ENCODE measurements around the gene DSCAM.

Gene DSCAM

DNA sequence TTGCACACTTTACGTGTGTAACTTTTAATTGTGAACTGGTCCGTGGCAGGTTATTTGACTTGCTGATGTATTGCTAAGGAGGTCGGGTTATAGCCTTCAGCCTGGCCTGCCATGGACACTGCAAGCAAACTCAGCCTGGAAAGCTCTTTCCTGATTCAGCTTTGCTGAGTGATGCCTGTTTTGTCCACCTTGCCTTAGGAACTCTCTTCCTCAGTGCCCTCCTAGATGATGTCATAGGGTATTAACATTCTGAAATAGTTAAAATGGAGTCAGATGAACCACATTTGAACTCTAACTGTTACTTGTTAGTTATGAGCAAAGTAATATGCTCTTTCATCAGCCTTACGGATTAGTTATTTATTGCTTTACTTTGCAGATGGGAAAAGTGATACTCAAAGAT is 533.7 kb downstream of the DSCAM start:
- H3K4me2 ChIP-seq (ENCODE audit: low read length), result no peak overlapping the region
- H3K56ac ChIP-seq (ENCODE audit: low read length), result no peak overlapping the region
- H3K36me3 ChIP-seq (ENCODE audit: control insufficient read depth, insufficient read depth, low read length), result no peaks in the 10 kb centered on the region
- H3K4me3 ChIP-seq (ENCODE audit: low read length), result no peak overlapping the region
- no peak overlapping the region for H2BK120ac ChIP-seq (ENCODE audit: low read depth, low read length)
- 100% methylated on average over 1 of the region's 4 CpGs for WGBS (ENCODE audit: extremely low coverage, insufficient coverage, low lambda C conversion rate)
- H3K27me3 ChIP-seq (ENCODE audit: insufficient read depth, low read length, poor library complexity), result no peaks in the 10 kb centered on the region
- H3K4me1 ChIP-seq (ENCODE audit: control insufficient read depth, low read depth, low read length), result no peaks in the 10 kb centered on the region
- H3K79me2 ChIP-seq (ENCODE audit: control insufficient read depth, insufficient read depth, low read length), result no peaks in the 10 kb centered on the region
- no peak overlapping the region for H2BK15ac ChIP-seq (replicated peaks; ENCODE audit: low read depth)
- no peak overlapping the region for H3K27ac ChIP-seq (ENCODE audit: low read depth, low read length)
- no peak overlapping the region for H4K8ac ChIP-seq (ENCODE audit: low read depth, low read length)
- H2BK5ac ChIP-seq (ENCODE audit: low read length), result no peak overlapping the region
- no peak overlapping the region for H4K5ac ChIP-seq (ENCODE audit: low read length)
- no peak overlapping the region for H3K4ac ChIP-seq (ENCODE audit: low read depth, low read length)
- H3K23ac ChIP-seq (ENCODE audit: low read length), result no peak overlapping the region
- H3K18ac ChIP-seq (ENCODE audit: low read length), result no peak overlapping the region
- H3K9ac ChIP-seq (ENCODE audit: low read length), result no peak overlapping the region
- no peaks in the 10 kb centered on the region for H3K79me1 ChIP-seq (ENCODE audit: low read length)
- H2AK5ac ChIP-seq (ENCODE audit: low read length), result no peak overlapping the region
- no peak for DNase-seq

DNA sequence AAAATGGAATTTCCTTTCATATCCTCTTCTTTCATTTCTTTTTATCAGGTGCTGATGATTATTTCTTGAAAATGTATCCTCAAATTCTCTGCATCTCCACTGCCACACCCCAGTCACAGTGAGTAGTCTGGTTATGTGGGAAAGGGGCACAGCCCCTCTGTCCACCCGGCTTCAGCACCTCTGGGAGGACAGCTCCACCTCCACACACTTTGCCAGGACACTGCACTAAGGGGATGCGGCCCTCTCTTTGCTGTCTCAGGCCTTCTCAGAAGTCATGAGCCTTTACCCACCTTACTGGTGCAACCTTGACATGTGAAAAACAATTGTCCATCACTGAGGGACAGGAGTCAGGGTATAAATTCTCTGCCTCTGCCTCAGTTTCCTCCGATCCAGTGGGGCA is 546.7 kb downstream of the DSCAM start:
- Histone ChIP-seq H3K79me1 (ENCODE audit: low read length) (no peaks in the 10 kb centered on the region), H3K56ac (ENCODE audit: low read length) (no peak overlapping the region), H2BK15ac (replicated peaks; ENCODE audit: low read depth) (no peak overlapping the region), H2BK120ac (ENCODE audit: low read depth, low read length) (no peak overlapping the region), H3K4me3 (ENCODE audit: low read length) (no peak overlapping the region), H3K79me2 (ENCODE audit: control insufficient read depth, insufficient read depth, low read length) (no peaks in the 10 kb centered on the region), H2BK5ac (ENCODE audit: low read length) (no peak overlapping the region), H4K8ac (ENCODE audit: low read depth, low read length) (no peak overlapping the region), H3K36me3 (ENCODE audit: control insufficient read depth, insufficient read depth, low read length) (no peaks in the 10 kb centered on the region), H3K4me2 (ENCODE audit: low read length) (no peak overlapping the region), H2AK5ac (ENCODE audit: low read length) (no peak overlapping the region), H3K27me3 (ENCODE audit: insufficient read depth, low read length, poor library complexity) (no peaks in the 10 kb centered on the region), H3K4ac (ENCODE audit: low read depth, low read length) (no peak overlapping the region), H3K27ac (ENCODE audit: low read depth, low read length) (no peak overlapping the region), H3K9ac (ENCODE audit: low read length) (no peak overlapping the region), H3K4me1 (ENCODE audit: control insufficient read depth, low read depth, low read length) (no peaks in the 10 kb centered on the region), H3K23ac (ENCODE audit: low read length) (no peak overlapping the region), H4K5ac (ENCODE audit: low read length) (no peak overlapping the region), H3K18ac (ENCODE audit: low read length) (no peak overlapping the region)
- peak; percentile 6 for DNase-seq
- no CpG with 5 or more reads among the region's 3 CpGs for WGBS (ENCODE audit: extremely low coverage, insufficient coverage, low lambda C conversion rate)

DNA sequence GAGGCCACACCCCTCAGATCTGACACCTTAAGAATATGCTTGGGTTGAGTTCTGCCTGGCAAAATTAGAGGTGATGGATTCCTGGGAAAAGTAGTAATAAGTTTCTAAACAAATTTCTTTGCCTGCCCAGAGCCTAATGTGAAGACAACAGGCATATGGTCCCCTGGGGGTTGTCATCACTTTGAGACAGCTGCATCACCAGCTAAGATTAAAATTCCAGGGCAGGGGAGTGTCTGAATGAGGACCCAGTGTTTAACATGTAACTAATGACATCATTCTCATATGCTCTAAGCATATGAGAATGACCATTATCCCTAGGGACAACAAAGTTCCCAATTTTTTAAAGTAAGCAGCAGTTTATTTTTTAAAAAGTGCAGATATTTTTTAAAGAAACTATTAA is 547.5 kb downstream of the DSCAM start:
- Histone ChIP-seq H3K18ac (ENCODE audit: low read length) (no peak overlapping the region), H3K23ac (ENCODE audit: low read length) (no peak overlapping the region), H3K4ac (ENCODE audit: low read depth, low read length) (no peak overlapping the region), H3K79me1 (ENCODE audit: low read length) (no peaks in the 10 kb centered on the region), H3K36me3 (ENCODE audit: control insufficient read depth, insufficient read depth, low read length) (no peaks in the 10 kb centered on the region), H3K9ac (ENCODE audit: low read length) (no peak overlapping the region), H3K4me3 (ENCODE audit: low read length) (no peak overlapping the region), H3K27me3 (ENCODE audit: insufficient read depth, low read length, poor library complexity) (no peaks in the 10 kb centered on the region), H3K79me2 (ENCODE audit: control insufficient read depth, insufficient read depth, low read length) (no peaks in the 10 kb centered on the region), H2BK5ac (ENCODE audit: low read length) (no peak overlapping the region), H3K4me2 (ENCODE audit: low read length) (no peak overlapping the region), H2BK120ac (ENCODE audit: low read depth, low read length) (no peak overlapping the region), H2AK5ac (ENCODE audit: low read length) (no peak overlapping the region), H3K4me1 (ENCODE audit: control insufficient read depth, low read depth, low read length) (no peaks in the 10 kb centered on the region), H2BK15ac (replicated peaks; ENCODE audit: low read depth) (no peak overlapping the region), H3K27ac (ENCODE audit: low read depth, low read length) (no peak overlapping the region), H4K5ac (ENCODE audit: low read length) (no peak overlapping the region), H3K56ac (ENCODE audit: low read length) (no peak overlapping the region), H4K8ac (ENCODE audit: low read depth, low read length) (no peak overlapping the region)
- DNase-seq, result no peak

DNA sequence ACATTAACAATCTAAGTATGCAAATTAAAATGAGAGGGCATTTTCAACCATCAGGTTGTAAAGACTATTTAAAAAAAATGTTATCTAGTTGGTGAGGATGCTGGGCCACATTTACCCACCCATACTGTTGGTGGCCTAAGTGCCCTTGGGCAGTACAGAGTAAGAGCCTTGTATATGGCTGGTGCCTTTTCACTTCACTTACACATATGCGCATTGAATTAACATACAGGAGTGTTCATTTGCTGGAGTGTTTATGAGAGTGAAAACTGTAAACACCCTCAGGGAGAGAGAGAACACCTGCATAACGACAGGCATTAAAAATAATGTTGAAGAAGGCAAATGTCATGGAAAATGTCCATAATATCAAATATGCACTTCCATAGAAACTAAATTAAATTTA is 552.6 kb downstream of the DSCAM start:
- Histone ChIP-seq H2BK15ac (replicated peaks; ENCODE audit: low read depth) (no peak overlapping the region), H3K56ac (ENCODE audit: low read length) (no peak overlapping the region), H4K5ac (ENCODE audit: low read length) (no peak overlapping the region), H3K4me2 (ENCODE audit: low read length) (no peak overlapping the region), H3K23ac (ENCODE audit: low read length) (no peak overlapping the region), H3K79me1 (ENCODE audit: low read length) (no peaks in the 10 kb centered on the region), H2AK5ac (ENCODE audit: low read length) (no peak overlapping the region), H3K9ac (ENCODE audit: low read length) (no peak overlapping the region), H4K8ac (ENCODE audit: low read depth, low read length) (no peak overlapping the region), H3K79me2 (ENCODE audit: control insufficient read depth, insufficient read depth, low read length) (no peaks in the 10 kb centered on the region), H3K27me3 (ENCODE audit: insufficient read depth, low read length, poor library complexity) (no peaks in the 10 kb centered on the region), H2BK120ac (ENCODE audit: low read depth, low read length) (no peak overlapping the region), H2BK5ac (ENCODE audit: low read length) (no peak overlapping the region), H3K27ac (ENCODE audit: low read depth, low read length) (no peak overlapping the region), H3K36me3 (ENCODE audit: control insufficient read depth, insufficient read depth, low read length) (no peaks in the 10 kb centered on the region), H3K4ac (ENCODE audit: low read depth, low read length) (no peak overlapping the region), H3K4me3 (ENCODE audit: low read length) (no peak overlapping the region), H3K4me1 (ENCODE audit: control insufficient read depth, low read depth, low read length) (no peaks in the 10 kb centered on the region), H3K18ac (ENCODE audit: low read length) (no peak overlapping the region)
- WGBS (ENCODE audit: extremely low coverage, insufficient coverage, low lambda C conversion rate), result no CpG with 5 or more reads among the region's 2 CpGs
- DNase-seq, result no peak

DNA sequence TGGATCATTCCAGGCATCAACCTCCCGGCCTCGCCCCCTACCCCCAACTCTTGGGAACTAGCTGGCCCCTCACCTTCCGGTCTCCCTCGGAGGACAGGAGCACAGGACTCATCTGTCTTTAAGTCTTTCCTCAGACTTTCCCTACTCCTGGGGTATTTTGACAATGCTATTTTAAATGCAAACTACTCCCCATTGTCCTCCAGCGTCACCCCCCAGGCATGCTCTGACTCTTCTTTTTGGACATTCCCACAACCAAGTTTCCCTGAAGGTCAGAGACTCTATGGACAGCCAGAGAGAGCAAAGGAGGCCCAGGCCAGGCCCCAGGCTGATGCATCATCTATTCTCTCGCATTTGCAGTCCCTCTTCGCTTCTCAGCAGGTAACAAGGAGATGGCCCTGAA is 555.4 kb downstream of the DSCAM start:
- H3K27me3 ChIP-seq (ENCODE audit: insufficient read depth, low read length, poor library complexity), result no peaks in the 10 kb centered on the region
- WGBS (ENCODE audit: extremely low coverage, insufficient coverage, low lambda C conversion rate), result no CpG with 5 or more reads among the region's 7 CpGs
- H4K8ac ChIP-seq (ENCODE audit: low read depth, low read length), result no peak overlapping the region
- H3K56ac ChIP-seq (ENCODE audit: low read length), result no peak overlapping the region
- no peak overlapping the region for H2BK15ac ChIP-seq (replicated peaks; ENCODE audit: low read depth)
- no peaks in the 10 kb centered on the region for H3K36me3 ChIP-seq (ENCODE audit: control insufficient read depth, insufficient read depth, low read length)
- H3K4me1 ChIP-seq (ENCODE audit: control insufficient read depth, low read depth, low read length), result no peaks in the 10 kb centered on the region
- no peak overlapping the region for H4K5ac ChIP-seq (ENCODE audit: low read length)
- DNase-seq, result peak; percentile 43
- no peaks in the 10 kb centered on the region for H3K79me2 ChIP-seq (ENCODE audit: control insufficient read depth, insufficient read depth, low read length)
- no peak overlapping the region for H3K9ac ChIP-seq (ENCODE audit: low read length)
- H3K27ac ChIP-seq (ENCODE audit: low read depth, low read length), result no peak overlapping the region
- no peaks in the 10 kb centered on the region for H3K79me1 ChIP-seq (ENCODE audit: low read length)
- H3K4me2 ChIP-seq (ENCODE audit: low read length), result no peak overlapping the region
- H2BK120ac ChIP-seq (ENCODE audit: low read depth, low read length), result no peak overlapping the region
- H3K4ac ChIP-seq (ENCODE audit: low read depth, low read length), result no peak overlapping the region
- no peak overlapping the region for H3K18ac ChIP-seq (ENCODE audit: low read length)
- H2AK5ac ChIP-seq (ENCODE audit: low read length), result no peak overlapping the region
- H3K4me3 ChIP-seq (ENCODE audit: low read length), result no peak overlapping the region
- no peak overlapping the region for H2BK5ac ChIP-seq (ENCODE audit: low read length)
- no peak overlapping the region for H3K23ac ChIP-seq (ENCODE audit: low read length)

DNA sequence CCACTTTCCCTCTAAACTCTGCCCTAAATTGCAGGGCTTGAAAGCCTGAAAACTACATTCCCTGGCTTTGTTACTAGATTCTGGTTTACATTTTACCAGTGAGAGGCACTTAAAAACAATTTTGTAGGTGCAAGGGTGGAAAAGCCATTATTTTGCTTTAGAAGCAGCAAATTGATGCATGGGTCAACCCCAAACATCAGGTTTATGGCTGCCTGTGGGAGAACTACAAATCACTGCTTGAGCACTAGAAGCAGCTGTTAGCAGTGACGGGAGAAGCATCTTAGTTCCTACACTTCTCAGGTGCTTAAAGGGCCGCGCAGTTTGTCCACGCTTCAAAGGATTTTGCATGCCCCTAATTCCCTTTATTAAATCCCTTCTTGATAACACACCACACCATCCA is 562.5 kb downstream of the DSCAM start:
- no peak for DNase-seq
- Histone ChIP-seq H2AK5ac (ENCODE audit: low read length) (no peak overlapping the region), H2BK120ac (ENCODE audit: low read depth, low read length) (no peak overlapping the region), H4K8ac (ENCODE audit: low read depth, low read length) (no peak overlapping the region), H3K9ac (ENCODE audit: low read length) (no peak overlapping the region), H3K27ac (ENCODE audit: low read depth, low read length) (no peak overlapping the region), H3K79me1 (ENCODE audit: low read length) (no peaks in the 10 kb centered on the region), H3K56ac (ENCODE audit: low read length) (no peak overlapping the region), H4K5ac (ENCODE audit: low read length) (no peak overlapping the region), H2BK15ac (replicated peaks; ENCODE audit: low read depth) (no peak overlapping the region), H3K23ac (ENCODE audit: low read length) (no peak overlapping the region), H3K36me3 (ENCODE audit: control insufficient read depth, insufficient read depth, low read length) (no peaks in the 10 kb centered on the region), H2BK5ac (ENCODE audit: low read length) (no peak overlapping the region), H3K4ac (ENCODE audit: low read depth, low read length) (no peak overlapping the region), H3K4me1 (ENCODE audit: control insufficient read depth, low read depth, low read length) (no peaks in the 10 kb centered on the region), H3K18ac (ENCODE audit: low read length) (no peak overlapping the region), H3K4me3 (ENCODE audit: low read length) (no peak overlapping the region), H3K27me3 (ENCODE audit: insufficient read depth, low read length, poor library complexity) (no peaks in the 10 kb centered on the region), H3K79me2 (ENCODE audit: control insufficient read depth, insufficient read depth, low read length) (no peaks in the 10 kb centered on the region), H3K4me2 (ENCODE audit: low read length) (no peak overlapping the region)
- WGBS (ENCODE audit: extremely low coverage, insufficient coverage, low lambda C conversion rate), result no CpG with 5 or more reads among the region's 4 CpGs
